Hematopoietic multipotent progenitor cell treated with erythropoietin and hydrocortisone succinate and interleukin-3 and kit ligand, for 4 days (in vitro differentiated cells): ENCODE data around the gene LSAMP.

Experiments
- DNase-seq: peaks from one replicate; pipeline ENCODE4 v3.0.0-alpha.2; 2015

The LSAMP gene

GRCh38 chr3:116281313-116282143 lies 163.8 kb downstream of the LSAMP start:
- no peak for DNase-seq

- no peak for DNase-seq
Observed at GRCh38 chr3:116280130-116280740, 165.1 kb downstream of the LSAMP start.

DNA sequence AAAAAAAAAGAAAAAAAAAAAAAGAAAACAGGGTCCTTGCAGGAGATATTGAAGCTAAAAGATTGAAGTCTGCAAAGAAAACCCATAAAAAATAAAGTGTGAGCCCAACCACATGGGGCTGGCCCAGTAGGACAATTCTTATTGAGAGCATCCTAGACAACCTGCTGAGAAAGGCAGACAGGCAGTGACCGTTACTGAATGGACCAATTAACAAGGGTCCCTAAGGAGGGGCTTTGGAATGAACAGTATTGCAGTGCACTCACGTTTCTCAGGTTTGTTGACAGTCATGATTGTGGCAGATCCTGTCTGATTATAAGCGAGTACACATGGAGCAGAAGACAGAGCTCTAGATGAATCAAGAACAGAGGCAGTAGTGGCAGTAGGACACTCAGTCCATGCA lies 168.6 kb downstream of the LSAMP start:
- no peak for DNase-seq

GRCh38 chr3:116270056-116270455 lies 175.2 kb downstream of the LSAMP start:
- no peak for DNase-seq

DNA sequence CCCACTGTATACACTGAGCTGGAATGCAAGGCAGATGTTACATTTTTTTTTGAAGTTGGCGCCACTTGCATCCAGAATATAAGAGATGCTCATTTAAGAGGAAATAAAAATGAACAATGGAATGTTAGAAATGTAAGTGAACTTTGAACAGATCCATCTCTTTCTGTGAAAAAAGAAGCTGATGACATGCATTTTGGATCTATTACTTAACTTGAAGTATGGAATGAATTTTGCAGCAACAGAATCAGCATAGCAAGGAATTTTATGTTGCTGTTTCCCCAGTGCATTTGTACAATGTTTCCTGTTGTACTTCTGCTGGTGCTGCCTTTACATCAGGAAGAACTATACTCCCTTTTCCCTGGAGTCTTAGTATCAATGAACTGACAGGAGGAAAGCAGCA lies 178.2 kb downstream of the LSAMP start:
- no peak for DNase-seq

DNA sequence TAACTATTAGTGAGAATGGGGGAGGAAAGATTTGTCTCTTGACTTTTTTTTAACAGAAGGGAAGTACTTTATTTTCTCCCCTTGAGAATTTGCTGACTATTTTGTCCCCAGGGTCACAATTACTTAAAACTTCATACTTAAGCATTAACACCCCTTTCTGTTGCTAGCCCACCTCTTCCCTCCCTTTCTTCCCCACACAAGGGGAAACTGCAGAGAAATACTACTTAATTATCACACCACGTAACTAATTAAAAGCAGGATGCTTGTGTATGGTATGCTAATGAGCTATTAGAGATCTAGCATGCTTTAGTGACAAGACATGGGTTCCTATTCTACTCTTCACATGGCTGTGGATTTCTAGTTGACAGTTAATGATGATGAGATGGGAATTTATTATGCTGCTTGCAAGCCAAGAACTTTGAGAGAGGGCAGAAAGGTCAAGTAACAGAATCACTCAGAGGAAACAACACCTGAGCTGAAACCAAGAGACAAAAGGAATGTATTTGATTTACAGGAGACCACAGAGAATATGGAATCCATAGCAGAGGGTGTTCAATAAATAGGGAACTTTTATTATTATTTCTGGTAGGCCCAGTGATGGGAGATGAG lies 179.2 kb downstream of the LSAMP start:
- no peak for DNase-seq

GRCh38 chr3:116265320-116265695 lies 180.0 kb downstream of the LSAMP start:
- no peak for DNase-seq

DNA sequence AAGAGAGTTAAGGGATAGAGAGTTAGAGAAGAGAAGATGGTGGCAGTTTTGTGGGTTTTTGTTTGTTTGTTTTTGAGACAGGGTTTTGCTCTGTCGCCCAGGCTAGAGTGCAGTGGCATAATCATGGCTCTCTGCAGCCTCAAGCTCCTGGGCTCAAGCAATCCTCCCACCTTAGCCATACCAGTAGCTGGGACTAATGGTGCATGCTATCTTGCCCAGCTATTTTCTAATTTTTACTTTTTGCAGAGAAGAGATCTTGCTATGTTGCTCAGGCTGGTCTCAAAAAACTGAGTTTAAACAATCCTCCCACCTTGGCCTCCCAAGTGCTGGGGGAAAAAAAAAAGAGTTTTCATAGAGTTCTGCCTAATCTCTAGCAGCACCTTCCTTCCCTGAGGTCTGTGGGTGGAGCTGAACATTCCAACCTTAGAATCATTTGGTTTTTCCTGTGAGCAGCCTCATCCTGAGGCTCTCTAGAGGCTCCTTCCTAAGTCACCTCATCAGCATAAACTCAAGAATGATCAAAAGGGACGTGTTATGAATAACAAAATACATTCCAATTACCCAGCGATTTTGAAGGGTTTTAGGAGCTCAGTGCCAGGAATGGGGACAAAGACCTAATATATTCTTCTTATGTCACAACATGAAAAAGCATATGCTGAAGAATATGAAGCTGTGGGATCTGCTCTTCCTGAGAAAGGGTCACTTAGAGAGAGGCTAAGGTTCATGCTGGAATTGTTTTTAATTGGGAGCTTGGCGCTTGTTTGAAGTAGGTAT lies 180.6 kb downstream of the LSAMP start:
- no peak for DNase-seq

- DNase-seq: no peak
Observed at GRCh38 chr3:116263842-116264545, 181.3 kb downstream of the LSAMP start.

GRCh38 chr3:116260491-116260890 lies 184.8 kb downstream of the LSAMP start:
- DNase-seq: no peak

GRCh38 chr3:116259984-116260383 lies 185.3 kb downstream of the LSAMP start:
- DNase-seq: no peak

- DNase-seq: no peak
Observed at GRCh38 chr3:116256843-116257485, 188.3 kb downstream of the LSAMP start.

DNA sequence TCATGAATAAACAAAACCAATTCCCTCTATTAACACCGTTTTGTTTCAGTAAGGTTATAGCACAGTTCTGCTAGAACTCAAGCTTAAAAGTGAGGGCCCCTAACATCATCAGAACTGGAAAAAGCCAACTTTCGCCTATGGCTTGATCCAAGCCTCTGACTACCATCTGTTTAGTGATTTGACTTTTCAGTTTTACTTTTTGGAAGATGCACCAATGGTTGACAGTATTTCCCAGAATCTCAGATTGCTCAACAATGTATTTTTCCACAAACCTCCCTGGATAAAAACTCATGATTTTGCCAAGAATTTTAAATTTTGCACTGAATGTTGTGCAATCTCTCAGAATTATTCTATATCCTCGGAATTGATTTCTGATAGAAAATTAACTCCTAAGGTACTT lies 190.7 kb downstream of the LSAMP start:
- no peak for DNase-seq

- no peak for DNase-seq
Observed at GRCh38 chr3:116253511-116253910, 191.8 kb downstream of the LSAMP start.

- DNase-seq: no peak
Observed at GRCh38 chr3:116247605-116248004, 197.7 kb downstream of the LSAMP start.

DNA sequence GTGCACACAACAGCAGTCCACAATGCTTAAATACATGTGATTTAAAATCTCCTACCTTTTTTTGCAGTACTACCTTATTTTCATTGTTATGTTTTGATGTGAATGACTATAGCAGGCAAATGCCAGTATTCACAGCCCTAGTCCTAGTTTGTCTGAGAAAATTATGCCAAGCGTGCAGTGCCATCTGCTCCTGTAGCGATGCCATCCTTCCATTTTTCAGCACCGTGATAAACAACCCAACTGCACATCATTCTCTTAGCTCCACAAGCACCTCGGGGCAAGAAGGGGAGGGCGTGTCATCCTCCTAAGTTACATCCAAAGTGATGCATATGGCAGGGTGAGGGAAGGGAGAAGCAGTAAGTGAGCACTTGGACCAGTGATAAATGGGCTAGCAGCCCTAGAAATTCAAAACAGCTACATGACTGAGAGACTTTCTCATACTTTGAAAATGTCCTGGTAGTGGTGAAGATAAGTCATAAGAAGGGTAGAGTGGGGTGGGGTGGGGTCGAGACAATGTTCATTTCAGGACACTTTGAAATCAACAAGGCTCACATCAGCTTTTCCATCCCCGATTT lies 198.8 kb downstream of the LSAMP start:
- no peak for DNase-seq

DNA sequence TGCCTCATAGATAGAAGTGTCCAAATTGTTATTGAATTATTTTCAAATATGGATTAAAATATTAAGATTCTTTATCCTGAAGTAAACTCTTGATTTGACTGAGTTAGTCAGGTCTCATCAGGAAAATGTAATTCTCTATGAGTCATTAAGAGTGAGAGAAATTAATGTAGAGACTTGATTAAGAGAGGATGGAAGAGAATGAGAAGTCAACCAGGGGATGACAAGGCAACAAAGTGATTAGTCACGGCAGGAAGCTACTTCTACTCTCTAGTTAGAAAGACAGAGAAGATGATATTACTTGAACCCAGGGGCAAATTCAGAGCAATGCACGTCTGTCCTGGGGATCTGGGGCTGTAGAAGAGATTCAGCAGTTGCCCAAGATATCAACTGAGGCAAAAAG lies 202.5 kb downstream of the LSAMP start:
- DNase-seq: no peak

- DNase-seq: no peak
Observed at GRCh38 chr3:116241677-116242076, 203.6 kb downstream of the LSAMP start.

GRCh38 chr3:116240261-116240660 lies 205.0 kb downstream of the LSAMP start:
- no peak for DNase-seq

- no peak for DNase-seq
Observed at GRCh38 chr3:116238846-116239565, 206.3 kb downstream of the LSAMP start.

GRCh38 chr3:116233711-116234357 lies 211.5 kb downstream of the LSAMP start:
- DNase-seq: no peak
